ENCODE measurements around the gene PMAIP1. TPM values are rescaled to one million over a fixed set of nuclear protein-coding genes. Genes with fewer than 3 reads are reported as not detected.

The PMAIP1 gene
- total RNA-seq, 1 donor: 18.2 TPM

- H3K4me3 ChIP-seq (ENCODE audit: low read depth, low read length): no peak overlapping the region
- TF ChIP-seq CTCF (IDR thresholded peaks at IDR 0.05; ENCODE audit: insufficient read depth, low read length): no peak
- no peak for DNase-seq (ENCODE audit: low read depth)
Measured at GRCh38 chr18:59932401-59932800, 32.6 kb downstream of the PMAIP1 start.

GRCh38 chr18:59938676-59939075, 38.9 kb downstream of the PMAIP1 start:
- no peak overlapping the region for H3K4me3 ChIP-seq (ENCODE audit: low read depth, low read length)
- TF ChIP-seq CTCF (IDR thresholded peaks at IDR 0.05; ENCODE audit: insufficient read depth, low read length): no peak

GRCh38 chr18:59939127-59939526, 39.3 kb downstream of the PMAIP1 start:
- no peak overlapping the region for H3K4me3 ChIP-seq (ENCODE audit: low read depth, low read length)
- DNase-seq (ENCODE audit: low read depth): no peak
- TF ChIP-seq CTCF (IDR thresholded peaks at IDR 0.05; ENCODE audit: insufficient read depth, low read length): no peak

More at GRCh38 chr18:59938676-59939075, 38.9 kb downstream of the PMAIP1 start:
- no peak for DNase-seq (ENCODE audit: low read depth)

GRCh38 chr18:59940068-59940467, 40.3 kb downstream of the PMAIP1 start:
- H3K4me3 ChIP-seq (ENCODE audit: low read depth, low read length): no peak overlapping the region
- no peak for TF ChIP-seq CTCF (IDR thresholded peaks at IDR 0.05; ENCODE audit: insufficient read depth, low read length)
- DNase-seq (ENCODE audit: low read depth): no peak

GRCh38 chr18:59941331-59941730, 41.5 kb downstream of the PMAIP1 start:
- H3K4me3 ChIP-seq (ENCODE audit: low read depth, low read length): no peak overlapping the region
- DNase-seq (ENCODE audit: low read depth): no peak
- no peak for TF ChIP-seq CTCF (IDR thresholded peaks at IDR 0.05; ENCODE audit: insufficient read depth, low read length)

- H3K4me3 ChIP-seq (ENCODE audit: low read depth, low read length): no peak overlapping the region
- DNase-seq (ENCODE audit: low read depth): no peak
- no peak for TF ChIP-seq CTCF (IDR thresholded peaks at IDR 0.05; ENCODE audit: insufficient read depth, low read length)
Measured at GRCh38 chr18:59942601-59943000, 42.8 kb downstream of the PMAIP1 start.

- DNase-seq (ENCODE audit: low read depth): no peak
- no peak for TF ChIP-seq CTCF (IDR thresholded peaks at IDR 0.05; ENCODE audit: insufficient read depth, low read length)
- no peak overlapping the region for H3K4me3 ChIP-seq (ENCODE audit: low read depth, low read length)
Measured at GRCh38 chr18:59945544-59945943, 45.7 kb downstream of the PMAIP1 start.
